Fibroblast of the conjunctiva (primary cell): ENCODE results near the gene FUT6.
A peak's percentile ranks its signal among the peaks of the same experiment; 100 is the strongest.

Experiments
- DNase-seq: peaks from one replicate; pipeline ENCODE4 v3.0.0-alpha.2; 2010; ENCODE audit warnings: low read depth

The FUT6 gene

GRCh38 chr19:5827891-5828660 lies 11.4 kb downstream of the FUT6 start:
- peak; percentile 85 for DNase-seq

GRCh38 chr19:5827342-5827890 lies 12.1 kb downstream of the FUT6 start:
- DNase-seq: no peak

- no peak for DNase-seq
Observed at GRCh38 chr19:5826531-5827341, 12.8 kb downstream of the FUT6 start.

- DNase-seq: no peak
Observed at GRCh38 chr19:5825178-5825577, 14.3 kb downstream of the FUT6 start.

- DNase-seq: no peak
Observed at GRCh38 chr19:5824751-5825150, 14.8 kb downstream of the FUT6 start.

GRCh38 chr19:5823579-5824281 lies 15.8 kb downstream of the FUT6 start:
- DNase-seq: no peak

GRCh38 chr19:5822181-5822844 lies 17.2 kb downstream of the FUT6 start:
- no peak for DNase-seq

- no peak for DNase-seq
Observed at GRCh38 chr19:5821521-5822180, 17.9 kb downstream of the FUT6 start.

GRCh38 chr19:5820785-5821184 lies 18.7 kb downstream of the FUT6 start:
- no peak for DNase-seq

- DNase-seq: no peak
Observed at GRCh38 chr19:5818594-5818993, 20.9 kb downstream of the FUT6 start.

- DNase-seq: no peak
Observed at GRCh38 chr19:5817218-5817617, 22.3 kb downstream of the FUT6 start.

- DNase-seq: no peak
Observed at GRCh38 chr19:5814852-5815246, 24.7 kb downstream of the FUT6 start.

GRCh38 chr19:5814123-5814851 lies 25.2 kb downstream of the FUT6 start:
- no peak for DNase-seq

GRCh38 chr19:5811117-5811516 lies 28.4 kb downstream of the FUT6 start:
- no peak for DNase-seq

- DNase-seq: no peak
Observed at GRCh38 chr19:5809469-5809868, 30.0 kb downstream of the FUT6 start.

- DNase-seq: no peak
Observed at GRCh38 chr19:5809053-5809452, 30.4 kb downstream of the FUT6 start.

GRCh38 chr19:5808120-5808816 lies 31.2 kb downstream of the FUT6 start:
- DNase-seq: no peak

- DNase-seq: no peak
Observed at GRCh38 chr19:5806905-5807304, 32.6 kb downstream of the FUT6 start.

GRCh38 chr19:5806133-5806489 lies 33.4 kb downstream of the FUT6 start:
- DNase-seq: no peak

- DNase-seq: no peak
Observed at GRCh38 chr19:5805462-5806132, 33.9 kb downstream of the FUT6 start.
